DMS153 (cell line): ENCODE results near the gene HIP1R.
"Not testable (repeated sequence)": the region's sequence is repeated elsewhere in the genome, so short reads cannot be mapped to it uniquely, and the experiment has no call there.

Experiments
- DNase-seq: peaks from one replicate; lab custom pipeline; 2025; lab: John Stamatoyannopoulos, UW

The HIP1R gene

GRCh38 chr12:122893208-122894153, 58.2 kb downstream of the HIP1R start:
- DNase-seq: no peak

- no peak for DNase-seq
Measured at GRCh38 chr12:122894193-122895121, 59.2 kb downstream of the HIP1R start.

GRCh38 chr12:122895320-122895703, 60.1 kb downstream of the HIP1R start:
- DNase-seq: no peak

GRCh38 chr12:122895704-122896636, 60.7 kb downstream of the HIP1R start, which contains the start of gene VPS37B:
Gene VPS37B, minus strand, starts transcription at chr12:122896124. Its CDS starts 62 bp downstream, at chr12:122896062.
- peak; percentile 76 for DNase-seq

- no peak for DNase-seq
Measured at GRCh38 chr12:122896662-122897061, 61.4 kb downstream of the HIP1R start.

GRCh38 chr12:122899887-122900286, 64.6 kb downstream of the HIP1R start:
- no peak for DNase-seq

GRCh38 chr12:122902854-122903692, 67.8 kb downstream of the HIP1R start:
- DNase-seq: no peak

- DNase-seq: peak; percentile 31
Measured at GRCh38 chr12:122903693-122904034, 68.4 kb downstream of the HIP1R start.

- not testable (repeated sequence) for DNase-seq
Measured at GRCh38 chr12:122905258-122905657, 70.0 kb downstream of the HIP1R start.

GRCh38 chr12:122908915-122909314, 73.7 kb downstream of the HIP1R start:
- DNase-seq: no peak

GRCh38 chr12:122909442-122910288, 74.4 kb downstream of the HIP1R start:
- peak; percentile 83 for DNase-seq
